ENCODE data around the gene LRRC4.

- TF ChIP-seq, protein P1, sequence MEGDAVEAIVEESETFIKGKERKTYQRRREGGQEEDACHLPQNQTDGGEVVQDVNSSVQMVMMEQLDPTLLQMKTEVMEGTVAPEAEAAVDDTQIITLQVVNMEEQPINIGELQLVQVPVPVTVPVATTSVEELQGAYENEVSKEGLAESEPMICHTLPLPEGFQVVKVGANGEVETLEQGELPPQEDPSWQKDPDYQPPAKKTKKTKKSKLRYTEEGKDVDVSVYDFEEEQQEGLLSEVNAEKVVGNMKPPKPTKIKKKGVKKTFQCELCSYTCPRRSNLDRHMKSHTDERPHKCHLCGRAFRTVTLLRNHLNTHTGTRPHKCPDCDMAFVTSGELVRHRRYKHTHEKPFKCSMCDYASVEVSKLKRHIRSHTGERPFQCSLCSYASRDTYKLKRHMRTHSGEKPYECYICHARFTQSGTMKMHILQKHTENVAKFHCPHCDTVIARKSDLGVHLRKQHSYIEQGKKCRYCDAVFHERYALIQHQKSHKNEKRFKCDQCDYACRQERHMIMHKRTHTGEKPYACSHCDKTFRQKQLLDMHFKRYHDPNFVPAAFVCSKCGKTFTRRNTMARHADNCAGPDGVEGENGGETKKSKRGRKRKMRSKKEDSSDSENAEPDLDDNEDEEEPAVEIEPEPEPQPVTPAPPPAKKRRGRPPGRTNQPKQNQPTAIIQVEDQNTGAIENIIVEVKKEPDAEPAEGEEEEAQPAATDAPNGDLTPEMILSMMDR (tag by site-specific recombination; IDR thresholded peaks at IDR 0.05) = no peak
- no peak for TF ChIP-seq PRDM10 (tag by site-specific recombination; IDR thresholded peaks at IDR 0.05)
These were observed 42.5 kb downstream of the LRRC4 start for GRCh38 chr7:127988751-127989150.

All from HEK293 (cell line).